Stimulated activated naive CD8-positive, alpha-beta T cell treated with anti-CD3 and anti-CD28 coated beads, Interleukin-15, Interleukin-2, amounts not matched to agents 100 ng/mL and 50 ng/mL, for 24 hours (primary cell): ENCODE data around the gene PRM2.

ENCODE experiments used
- H3K27ac Mint-ChIP-seq: one replicate; pipeline ENCODE4 v1.8.0; 2021; ENCODE audit warnings: mild to moderate bottlenecking, mixed read lengths
- H3K27me3 Mint-ChIP-seq: one replicate; pipeline ENCODE4 v1.8.0; 2021; ENCODE audit warnings: mixed read lengths
- H3K36me3 Mint-ChIP-seq: one replicate; pipeline ENCODE4 v1.8.0; 2021; ENCODE audit warnings: low read depth, mixed read lengths
- H3K4me1 Mint-ChIP-seq: one replicate; pipeline ENCODE4 v1.8.0; 2021; ENCODE audit warnings: low read depth, mixed read lengths
- H3K4me3 Mint-ChIP-seq: one replicate; pipeline ENCODE4 v1.8.0; 2021; ENCODE audit warnings: mild to moderate bottlenecking, mixed read lengths
- H3K9me3 Mint-ChIP-seq: one replicate; pipeline ENCODE4 v1.8.0; 2021; ENCODE audit warnings: mixed read lengths

PRM2 gene

GRCh38 chr16:11278681-11279628, 2.7 kb upstream of the PRM2 start:
- Mint-ChIP-seq H3K27me3 (no peaks in the 10 kb centered on the region), H3K4me3 (no peak overlapping the region), H3K9me3 (no peaks in the 10 kb centered on the region), H3K4me1 (peaks cover 6% of the 10 kb centered on the region), H3K36me3 (no peaks in the 10 kb centered on the region), H3K27ac (no peak overlapping the region)

GRCh38 chr16:11277607-11278337, 1.5 kb upstream of the PRM2 start:
- H3K27me3 Mint-ChIP-seq: no peaks in the 10 kb centered on the region
- no peaks in the 10 kb centered on the region for H3K36me3 Mint-ChIP-seq
- no peaks in the 10 kb centered on the region for H3K9me3 Mint-ChIP-seq
- H3K4me3 Mint-ChIP-seq: no peak overlapping the region
- no peak overlapping the region for H3K27ac Mint-ChIP-seq
- H3K4me1 Mint-ChIP-seq: peaks cover 6% of the 10 kb centered on the region

- H3K27me3 Mint-ChIP-seq: no peaks in the 10 kb centered on the region
- H3K4me3 Mint-ChIP-seq: no peak overlapping the region
- H3K36me3 Mint-ChIP-seq: no peaks in the 10 kb centered on the region
- H3K27ac Mint-ChIP-seq: no peak overlapping the region
- H3K4me1 Mint-ChIP-seq: peaks cover 4% of the 10 kb centered on the region
- H3K9me3 Mint-ChIP-seq: no peaks in the 10 kb centered on the region
Observed at GRCh38 chr16:11276896-11277593, 765 bp upstream of the PRM2 start.

- H3K4me3 Mint-ChIP-seq: no peak overlapping the region
- H3K4me1 Mint-ChIP-seq: peaks cover 2% of the 10 kb centered on the region
- no peaks in the 10 kb centered on the region for H3K36me3 Mint-ChIP-seq
- no peak overlapping the region for H3K27ac Mint-ChIP-seq
- no peaks in the 10 kb centered on the region for H3K27me3 Mint-ChIP-seq
- no peaks in the 10 kb centered on the region for H3K9me3 Mint-ChIP-seq
Observed at GRCh38 chr16:11274964-11275363, 1.3 kb downstream of the PRM2 start.

- Mint-ChIP-seq H3K27ac (no peak overlapping the region), H3K27me3 (no peaks in the 10 kb centered on the region), H3K9me3 (no peaks in the 10 kb centered on the region), H3K36me3 (no peaks in the 10 kb centered on the region), H3K4me1 (no peaks in the 10 kb centered on the region), H3K4me3 (no peak overlapping the region)
Observed at GRCh38 chr16:11273721-11274324, 2.5 kb downstream of the PRM2 start.

- Mint-ChIP-seq H3K9me3 (no peaks in the 10 kb centered on the region), H3K27me3 (no peaks in the 10 kb centered on the region), H3K4me1 (no peaks in the 10 kb centered on the region), H3K36me3 (no peaks in the 10 kb centered on the region), H3K27ac (no peak within 1 kb of the TSS), H3K4me3 (no peak within 1 kb of the TSS)
Observed at GRCh38 chr16:11272921-11273720, 3.2 kb downstream of the PRM2 start, which contains the start of gene PRM3. TSS of gene PRM3 (minus strand) at chr16:11273629. CDS start at chr16:11273595, 34 bp downstream.

- Mint-ChIP-seq H3K27me3 (no peaks in the 10 kb centered on the region), H3K4me1 (no peaks in the 10 kb centered on the region), H3K4me3 (no peak overlapping the region), H3K27ac (no peak overlapping the region), H3K36me3 (no peaks in the 10 kb centered on the region), H3K9me3 (no peaks in the 10 kb centered on the region)
Observed at GRCh38 chr16:11272484-11272883, 3.8 kb downstream of the PRM2 start.

GRCh38 chr16:11271610-11272009, 4.7 kb downstream of the PRM2 start:
- Mint-ChIP-seq H3K9me3 (no peaks in the 10 kb centered on the region), H3K36me3 (no peaks in the 10 kb centered on the region), H3K27me3 (no peaks in the 10 kb centered on the region), H3K4me1 (no peaks in the 10 kb centered on the region), H3K4me3 (no peak overlapping the region), H3K27ac (no peak overlapping the region)

- H3K27ac Mint-ChIP-seq: no peak overlapping the region
Observed at GRCh38 chr16:11270602-11271162, 5.6 kb downstream of the PRM2 start.

GRCh38 chr16:11268921-11269375, 7.3 kb downstream of the PRM2 start, which contains the start of gene TNP2:
TSS of gene TNP2 (minus strand) at chr16:11269325. CDS start at chr16:11269262, 63 bp downstream.
- Mint-ChIP-seq H3K4me1 (peaks cover 11% of the 10 kb centered on the region), H3K4me3 (no peak within 1 kb of the TSS), H3K27me3 (no peaks in the 10 kb centered on the region), H3K36me3 (no peaks in the 10 kb centered on the region), H3K27ac (no peak within 1 kb of the TSS), H3K9me3 (no peaks in the 10 kb centered on the region)

More at GRCh38 chr16:11270602-11271162, 5.6 kb downstream of the PRM2 start:
- H3K27me3 Mint-ChIP-seq: no peaks in the 10 kb centered on the region
- no peaks in the 10 kb centered on the region for H3K9me3 Mint-ChIP-seq
- no peaks in the 10 kb centered on the region for H3K36me3 Mint-ChIP-seq
- no peak overlapping the region for H3K4me3 Mint-ChIP-seq
- no peaks in the 10 kb centered on the region for H3K4me1 Mint-ChIP-seq

- Mint-ChIP-seq H3K9me3 (no peaks in the 10 kb centered on the region), H3K4me3 (no peak overlapping the region), H3K27ac (no peak overlapping the region), H3K4me1 (peaks cover 27% of the 10 kb centered on the region), H3K36me3 (no peaks in the 10 kb centered on the region), H3K27me3 (peaks cover under 1% of the 10 kb centered on the region)
Observed at GRCh38 chr16:11265124-11265523, 11.2 kb downstream of the PRM2 start.

- peaks cover 2% of the 10 kb centered on the region for H3K27me3 Mint-ChIP-seq
- peaks cover 33% of the 10 kb centered on the region for H3K4me1 Mint-ChIP-seq
- H3K4me3 Mint-ChIP-seq: peak overlapping the region; percentile 18
- H3K27ac Mint-ChIP-seq: peak overlapping the region; percentile 74
- H3K9me3 Mint-ChIP-seq: no peaks in the 10 kb centered on the region
- no peaks in the 10 kb centered on the region for H3K36me3 Mint-ChIP-seq
Observed at GRCh38 chr16:11264155-11264832, 12.0 kb downstream of the PRM2 start.

GRCh38 chr16:11263737-11264136, 12.5 kb downstream of the PRM2 start:
- Mint-ChIP-seq H3K36me3 (no peaks in the 10 kb centered on the region), H3K9me3 (no peaks in the 10 kb centered on the region), H3K4me3 (peak overlapping the region; percentile 18), H3K27ac (peak overlapping the region; percentile 74), H3K4me1 (peaks cover 38% of the 10 kb centered on the region), H3K27me3 (peaks cover 2% of the 10 kb centered on the region)
